NCI-H2196 treated with DMSO at 0.1 percent for 48 hours (cell line): ENCODE data around the gene PLPPR5.
"Not testable (repeated sequence)": the region's sequence is repeated elsewhere in the genome, so short reads cannot be mapped to it uniquely, and the experiment has no call there.

Source experiments
- DNase-seq: peaks from one replicate; lab custom pipeline; 2025; ENCODE audit not compliant: unreplicated experiment; lab: John Stamatoyannopoulos, UW

The PLPPR5 gene

DNA sequence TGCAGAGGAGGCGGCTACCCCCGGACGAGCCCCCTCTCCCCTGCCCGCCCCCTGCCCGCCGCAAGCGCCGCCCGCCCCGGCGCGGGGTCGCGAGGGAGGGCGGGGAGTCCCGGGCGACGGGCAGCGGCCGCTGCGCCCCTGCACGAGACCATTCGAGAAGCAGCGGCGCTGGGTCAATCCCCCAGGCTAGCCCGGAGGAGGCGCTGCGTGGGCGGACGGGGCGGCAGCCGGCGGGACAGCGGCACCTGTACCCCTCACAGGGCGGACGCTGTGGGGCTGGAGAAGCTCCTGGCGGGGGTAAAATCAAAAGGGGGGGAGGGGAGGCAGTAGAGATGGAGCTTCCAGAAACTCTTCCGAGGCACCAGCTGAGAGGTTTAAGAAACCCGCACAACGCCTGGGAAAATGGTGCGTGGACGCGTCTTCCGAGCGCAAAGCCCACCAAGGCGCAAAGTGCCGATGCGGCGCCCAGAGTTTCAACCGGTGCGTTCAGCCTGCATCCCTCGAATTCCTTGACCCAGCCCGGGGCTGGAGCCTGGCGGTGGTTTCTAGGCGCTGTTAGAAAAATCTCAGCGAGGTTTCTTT lies at the start of gene PLPPR5:
Gene PLPPR5 (minus strand): TSS at position 1 of the 582 bp plus-strand sequence. CDS start 190 bp downstream, outside the sequence.
- no peak for DNase-seq

DNA sequence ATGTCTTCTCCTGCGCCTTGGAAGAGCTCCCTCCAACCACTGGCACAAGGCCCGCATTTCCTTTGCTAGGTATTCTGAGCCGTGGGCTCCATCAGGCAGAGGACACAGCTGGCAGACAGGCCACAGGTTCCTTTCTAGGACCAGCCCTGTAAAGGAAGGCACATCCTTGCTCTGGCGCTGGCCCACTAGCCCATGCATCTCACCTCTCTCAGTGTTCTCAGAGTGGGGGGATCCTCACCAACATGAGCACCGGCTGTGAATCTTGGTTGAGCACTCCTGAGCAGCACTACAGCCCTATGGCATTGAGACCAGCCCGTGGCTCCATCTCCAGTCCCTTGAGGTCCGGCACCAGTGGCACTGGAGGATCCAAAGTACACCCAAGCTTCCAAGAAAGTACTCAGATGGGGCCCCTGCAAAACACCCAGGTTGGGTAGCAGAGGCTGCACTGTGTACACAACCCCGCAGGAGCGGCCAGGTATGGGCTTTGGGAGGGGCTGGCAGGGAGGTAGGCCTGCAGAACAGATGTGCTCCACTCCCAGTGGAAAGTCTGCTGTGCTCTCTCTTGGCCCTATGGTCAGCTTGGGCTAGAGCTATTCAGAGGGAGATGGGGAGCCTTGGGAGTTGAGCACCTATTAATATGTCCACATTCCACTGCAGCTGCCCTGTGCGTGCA lies 47.1 kb upstream of the PLPPR5 start:
- DNase-seq, result no peak

GRCh38 chr1:99049745-99050144 lies 45.1 kb upstream of the PLPPR5 start:
- DNase-seq, result no peak

DNA sequence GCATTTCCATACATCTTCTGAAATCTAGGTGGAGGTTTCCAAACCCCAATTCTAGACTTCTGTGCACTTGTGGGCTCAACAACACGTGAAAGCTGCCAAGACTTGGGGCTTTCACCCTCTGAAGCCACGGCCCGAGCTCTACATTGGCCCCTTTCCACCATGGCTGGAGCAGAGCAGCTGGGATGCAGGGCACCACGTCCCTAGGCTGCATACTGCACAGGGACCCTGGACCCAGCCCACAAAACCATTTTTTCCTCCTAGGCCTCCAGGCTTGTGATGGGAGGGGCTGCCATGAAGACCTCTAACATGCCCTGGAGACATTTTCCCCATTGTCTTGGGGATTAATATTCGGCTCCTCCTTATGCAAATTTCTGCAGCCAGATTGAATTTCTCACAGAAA lies 32.1 kb upstream of the PLPPR5 start:
- DNase-seq, result not testable (repeated sequence)

GRCh38 chr1:99018313-99018712 lies 13.7 kb upstream of the PLPPR5 start:
- no peak for DNase-seq

DNA sequence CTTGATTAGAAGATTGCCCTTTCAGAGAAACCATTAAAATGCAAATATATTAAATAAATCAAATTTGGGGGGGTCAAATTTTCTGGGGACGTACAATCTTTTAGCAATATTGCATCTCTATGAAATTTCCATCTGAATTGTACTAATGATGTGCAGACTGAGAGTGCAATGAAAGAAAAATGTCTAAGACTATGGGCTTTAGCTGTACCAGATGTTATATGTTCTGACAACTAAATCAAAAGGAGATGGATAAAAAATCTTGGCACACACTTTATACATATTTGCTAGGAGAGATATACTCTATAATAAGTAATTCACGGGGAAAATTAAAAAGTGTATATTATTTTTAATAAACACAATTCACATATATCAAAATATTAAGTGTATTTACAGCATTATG lies 13.0 kb upstream of the PLPPR5 start:
- DNase-seq, result no peak

- no peak for DNase-seq
Observed at GRCh38 chr1:99010679-99011078, 6.0 kb upstream of the PLPPR5 start.

GRCh38 chr1:99007366-99007765 lies 2.7 kb upstream of the PLPPR5 start:
- DNase-seq, result no peak

- DNase-seq, result no peak
Observed at GRCh38 chr1:99005537-99005942, 879 bp upstream of the PLPPR5 start.

- no peak for DNase-seq
Observed at GRCh38 chr1:99004254-99004860, 304 bp downstream of the PLPPR5 start.

- no peak for DNase-seq
Observed at GRCh38 chr1:99003581-99004253, 944 bp downstream of the PLPPR5 start.

- no peak for DNase-seq
Observed at GRCh38 chr1:98992844-98993243, 11.8 kb downstream of the PLPPR5 start.

GRCh38 chr1:98991127-98992012 lies 13.3 kb downstream of the PLPPR5 start:
- DNase-seq, result no peak

DNA sequence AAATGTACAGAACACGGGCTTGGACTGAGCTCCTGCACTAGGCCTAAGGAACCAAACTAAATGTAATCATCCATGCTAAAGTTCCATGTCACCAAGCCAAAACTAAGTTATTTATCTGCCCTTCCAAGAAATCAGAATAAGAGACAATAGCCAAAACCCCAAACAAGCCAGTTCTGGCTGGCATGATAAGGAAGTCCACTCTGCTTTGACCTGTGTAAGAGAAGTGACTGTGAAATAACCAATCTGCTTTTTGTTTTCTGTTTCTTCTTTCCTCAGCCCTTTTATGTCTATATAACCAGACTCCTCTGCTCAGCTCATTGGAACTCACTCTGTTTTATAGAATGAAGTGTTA lies 15.1 kb downstream of the PLPPR5 start:
- no peak for DNase-seq

- DNase-seq, result no peak
Observed at GRCh38 chr1:98988904-98989555, 15.6 kb downstream of the PLPPR5 start.

DNA sequence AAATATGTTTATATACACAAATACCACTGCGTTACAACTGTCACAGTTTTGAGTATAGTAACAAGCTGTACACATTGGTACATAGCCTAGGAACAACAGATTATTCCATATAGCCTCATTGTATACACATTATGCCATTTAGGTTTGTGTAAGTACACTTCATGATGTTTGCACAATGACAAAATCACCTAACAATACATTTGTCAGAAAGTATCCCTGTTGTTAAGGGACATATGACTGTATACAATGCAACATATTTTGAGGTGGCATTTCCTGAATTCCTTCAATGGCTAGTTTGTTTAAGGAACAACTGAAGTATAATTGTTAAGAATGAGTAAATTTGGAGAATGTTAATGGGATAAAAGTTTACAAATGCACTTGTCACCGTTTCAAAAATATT lies 19.0 kb downstream of the PLPPR5 start:
- DNase-seq, result no peak

- no peak for DNase-seq
Observed at GRCh38 chr1:98981917-98982513, 22.6 kb downstream of the PLPPR5 start.

DNA sequence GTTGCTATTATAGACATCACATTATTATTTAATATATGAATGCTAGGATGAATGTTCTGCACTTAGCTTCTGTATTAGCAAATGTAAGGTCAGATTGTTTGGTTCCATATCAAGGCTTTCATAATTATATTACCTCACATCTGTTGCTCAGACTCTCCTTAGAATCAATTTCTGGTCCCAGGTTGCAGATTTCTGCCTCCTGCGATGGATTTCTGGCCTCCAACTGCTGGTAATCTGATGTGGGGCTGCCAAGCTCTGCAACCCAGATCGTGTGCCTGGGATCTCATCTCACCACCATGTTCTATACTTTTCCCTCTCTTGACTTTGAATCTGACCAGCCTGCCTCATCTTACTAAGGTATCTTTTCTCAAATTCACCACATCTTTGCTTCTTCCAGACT lies 25.2 kb downstream of the PLPPR5 start:
- no peak for DNase-seq

DNA sequence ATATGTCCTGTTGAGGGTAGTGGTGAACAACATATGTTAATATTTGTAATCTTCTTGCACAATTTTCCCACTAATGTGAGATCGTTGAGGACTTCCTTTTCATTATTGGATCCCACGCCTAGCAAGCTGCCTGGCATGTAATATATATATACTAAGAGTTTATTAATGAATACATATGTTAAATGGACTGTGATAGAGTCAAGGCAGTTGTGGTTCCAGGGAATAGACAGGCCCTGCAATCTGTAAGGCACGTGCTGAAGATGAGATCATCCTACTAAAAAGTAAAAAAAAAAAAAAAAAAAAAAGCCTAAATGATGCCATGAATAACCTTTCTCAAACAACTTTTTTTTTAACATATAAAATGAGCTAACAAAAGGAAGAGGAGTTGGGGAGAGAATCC lies 28.9 kb downstream of the PLPPR5 start:
- DNase-seq, result no peak

- DNase-seq, result no peak
Observed at GRCh38 chr1:98975113-98975512, 29.5 kb downstream of the PLPPR5 start.
